ENCODE results near the gene NIPAL3. TPM values are rescaled to one million over a fixed set of nuclear protein-coding genes. Genes with fewer than 3 reads are reported as not detected.

The NIPAL3 gene
- total RNA-seq, 4 donors from 2014 or later = 4.3 to 8.7 (median 5.8) TPM

Other genes with a start within 250 kb of the NIPAL3 start
- 1 to 10 TPM; 2.0 to 7.4 (median 5.0) TPM for gene IFNLR1, start 228.5 kb upstream of the NIPAL3 start, total RNA-seq
- gene GRHL3, start 96.4 kb upstream of the NIPAL3 start, total RNA-seq = not detected
- 1 to 10 TPM in 1 of 4 donors, under 1 TPM in 3; 0.39 to 2.1 (median 0.52) TPM for gene STPG1, start 2.0 kb upstream of the NIPAL3 start, total RNA-seq
- gene RCAN3, start 87.0 kb downstream of the NIPAL3 start, total RNA-seq = 1 to 10 TPM; 1.3 to 2.1 (median 1.8) TPM
- under 1 TPM in 1 of 4 donors, not detected in 3; 0.09 TPM for gene NCMAP, start 140.3 kb downstream of the NIPAL3 start, total RNA-seq
- gene SRRM1, start 227.5 kb downstream of the NIPAL3 start, total RNA-seq = 10 to 100 TPM; 28.5 to 59.8 (median 40.2) TPM